Stimulated activated CD8-positive, alpha-beta memory T cell treated with anti-CD3 and anti-CD28 coated beads, Interleukin-4, amount 100 ng/mL, for 4 hours (primary cell): ENCODE results near the gene RBPJ.

ENCODE experiments used
- DNase-seq, 2 donors: peaks; one replicate each; pipeline ENCODE4 v3.0.0-alpha.2; 2020; ENCODE audit warnings: low read depth in 2 of 2, low spot score in 1 of 2

Gene RBPJ

GRCh38 chr4:26320538-26321372 is at the start of gene RBPJ:
Gene RBPJ (plus strand): TSS chr4:26321014. CDS start chr4:26321029, 15 bp downstream.
- peak; percentile 60 to 65 for DNase-seq

DNA sequence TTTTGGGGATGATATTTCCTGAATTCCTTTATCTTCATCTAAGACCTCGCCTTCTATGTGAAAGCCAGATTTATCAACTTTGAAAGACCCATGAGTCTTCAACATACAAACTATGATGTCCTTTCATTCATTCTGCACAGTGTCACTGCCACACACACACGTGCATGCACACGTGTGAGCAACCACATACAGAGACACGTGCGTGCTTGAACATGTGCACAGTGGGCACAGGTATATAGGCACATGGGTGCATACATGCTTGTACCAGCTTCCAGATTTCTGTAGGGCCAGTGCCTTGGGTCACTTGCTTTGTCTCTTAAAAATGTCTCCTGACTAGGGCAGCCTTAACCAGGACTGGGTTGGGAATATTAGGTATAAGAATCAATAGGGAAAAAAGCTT is 49.1 kb upstream of the RBPJ start:
- DNase-seq, result no peak

- DNase-seq, result no peak
Observed at GRCh38 chr4:26272654-26273615, 47.9 kb upstream of the RBPJ start.

DNA sequence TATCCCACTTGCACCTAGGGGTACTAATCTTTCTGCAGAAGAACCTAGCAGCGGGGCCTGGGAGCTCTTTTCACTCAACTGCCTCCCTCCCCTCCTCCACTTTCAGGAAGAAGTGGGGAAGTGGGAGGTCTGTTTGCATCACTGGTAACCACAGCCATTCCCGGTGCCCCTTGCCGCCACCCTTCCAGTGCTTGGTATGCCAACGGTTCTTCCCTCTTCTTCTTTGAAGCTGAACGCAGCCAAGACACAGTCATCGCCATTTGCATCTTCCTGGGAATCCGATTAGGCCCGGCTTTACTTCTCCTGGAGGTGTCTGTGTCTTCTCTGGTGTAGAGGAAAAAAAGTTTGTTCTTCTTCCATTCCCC is 47.2 kb upstream of the RBPJ start:
- no peak for DNase-seq

- no peak for DNase-seq
Observed at GRCh38 chr4:26275281-26275680, 45.5 kb upstream of the RBPJ start.

GRCh38 chr4:26279446-26279845 is 41.4 kb upstream of the RBPJ start:
- no peak for DNase-seq

- no peak for DNase-seq
Observed at GRCh38 chr4:26281881-26282280, 38.9 kb upstream of the RBPJ start.

GRCh38 chr4:26284536-26284935 is 36.3 kb upstream of the RBPJ start:
- DNase-seq, result no peak

DNA sequence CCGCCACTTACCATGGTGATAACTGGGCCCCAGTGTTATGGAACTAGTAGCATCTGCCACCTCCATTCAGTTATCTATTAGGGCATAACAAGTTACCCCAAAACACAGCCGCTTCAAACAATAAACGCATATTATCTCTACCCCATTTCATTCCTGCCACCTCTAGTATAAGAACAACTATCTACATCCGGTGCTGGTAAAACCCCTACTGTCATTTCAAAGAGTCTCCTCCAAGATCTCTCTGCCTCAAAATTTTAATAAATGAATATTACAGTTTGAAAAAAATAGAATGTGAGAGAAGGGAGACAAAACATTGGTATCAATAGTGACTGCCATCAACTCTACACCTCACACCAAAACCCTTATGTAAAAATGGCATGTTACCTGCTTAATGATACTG is 35.5 kb upstream of the RBPJ start:
- DNase-seq, result no peak

DNA sequence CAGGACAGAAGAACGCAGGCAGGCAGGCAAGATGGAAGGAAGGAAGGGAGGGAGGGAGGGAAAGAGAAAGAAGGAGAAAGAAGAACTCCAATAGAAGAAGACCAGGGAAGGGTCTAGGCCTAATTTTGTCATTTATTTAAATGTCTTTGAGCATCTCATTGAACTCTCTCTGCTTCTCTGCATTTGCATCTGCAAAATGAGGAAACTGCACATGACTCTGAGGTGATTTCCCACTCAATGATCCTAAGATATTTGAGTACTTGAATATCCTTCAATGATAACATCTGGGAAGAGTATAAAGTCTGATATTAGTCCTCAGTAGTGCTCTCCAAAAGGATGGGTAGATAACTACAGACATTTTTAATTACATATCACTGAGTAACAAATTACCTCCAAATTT is 33.1 kb upstream of the RBPJ start:
- no peak for DNase-seq

GRCh38 chr4:26288355-26288909 is 32.4 kb upstream of the RBPJ start:
- peak in 1 of 2 donors; percentile 1 for DNase-seq

GRCh38 chr4:26289401-26289800 is 31.4 kb upstream of the RBPJ start:
- DNase-seq, result no peak

DNA sequence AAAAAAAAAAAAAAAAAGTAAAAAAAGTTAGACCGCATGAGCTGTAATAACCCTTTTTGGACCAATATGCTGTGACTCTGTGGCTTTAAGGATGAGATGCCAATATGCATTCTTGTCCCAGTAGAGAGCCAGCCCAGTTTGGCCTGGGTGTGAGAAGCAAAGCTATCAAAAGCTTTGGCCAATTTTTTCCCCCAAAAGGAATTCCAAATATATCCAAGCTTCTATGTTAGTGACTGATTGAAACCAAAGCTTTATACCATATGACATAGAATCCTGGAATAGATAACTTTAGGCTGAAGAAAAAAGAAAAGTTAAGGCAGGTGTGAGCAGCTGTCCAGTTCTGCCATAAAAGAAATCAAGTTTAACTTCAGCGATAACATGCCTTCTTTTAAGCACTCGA is 30.5 kb upstream of the RBPJ start:
- no peak for DNase-seq

- no peak for DNase-seq
Observed at GRCh38 chr4:26294904-26295303, 25.9 kb upstream of the RBPJ start.

GRCh38 chr4:26296021-26296420 is 24.8 kb upstream of the RBPJ start:
- no peak for DNase-seq

DNA sequence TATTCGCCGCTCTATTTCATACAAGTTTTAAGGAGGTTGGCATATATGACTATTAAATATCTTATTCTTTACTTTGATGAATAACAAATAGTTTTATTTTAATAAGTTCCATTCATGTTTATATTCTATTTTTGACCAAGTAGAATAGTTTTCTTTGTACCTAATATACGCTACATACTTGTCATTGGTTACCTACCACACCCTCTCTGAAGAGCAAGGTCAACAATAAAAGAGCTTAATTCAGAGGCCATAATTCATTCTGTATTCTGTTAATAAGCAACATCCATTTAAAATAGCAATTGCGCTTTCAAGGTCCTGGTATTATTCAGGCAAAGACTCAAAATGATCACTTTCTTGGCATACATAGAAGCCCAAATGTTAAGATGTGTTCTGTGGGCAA is 24.3 kb upstream of the RBPJ start:
- DNase-seq, result no peak

- no peak for DNase-seq
Observed at GRCh38 chr4:26297219-26297618, 23.6 kb upstream of the RBPJ start.

GRCh38 chr4:26298198-26298947 is 22.4 kb upstream of the RBPJ start:
- no peak for DNase-seq

- DNase-seq, result no peak
Observed at GRCh38 chr4:26299254-26299882, 21.4 kb upstream of the RBPJ start.
